HepG2 (cell line): Measurements from ENCODE around the gene ZNF385B. TPM values are rescaled to one million over a fixed set of nuclear protein-coding genes. Genes with fewer than 3 reads are reported as not detected.

ENCODE experiments used
- ATAC-seq: fragments of 200-7000 bp; cut with Tn5 transposase; 3 replicates; pipeline ENCODE4 v1.9.1; 2020; ENCODE audit warnings: mild to moderate bottlenecking, moderate library complexity
- BruUV-seq: library from RNA; stranded (reverse); fragments of 400-500 nt; replicated peaks from 2 replicates; lab custom pipeline; 2021; lab: Mats Ljungman, UMichigan
- CTCF ChIA-PET: fragments of 300-600 bp; formaldehyde crosslinking; extraction: SDS; loops from one replicate; lab custom pipeline; 2021; ENCODE audit warnings: low total read pairs, inconsistent platforms, low intra/inter-chr PET ratio; lab: Yijun Ruan, JAX
- POLR2A ChIA-PET: fragments of 350-600 bp; sonication (Branson Sonifier 250); formaldehyde crosslinking; loops from one replicate; lab custom pipeline; 2020; ENCODE audit warnings: antibody characterized with exemption, inconsistent platforms; lab: Yijun Ruan, JAX
- DNase-seq: peaks from one replicate; pipeline ENCODE4 v3.0.0-alpha.2; 2015; ENCODE audit warnings: low spot score
- FAIRE-seq: peaks from 3 replicates; lab custom pipeline; 2011; peaks lifted over from hg19 to GRCh38; lab: Jason Lieb, UNC
- H2AFZ ChIP-seq: one replicate; pipeline ENCODE4 v1.6.1; 2011; ENCODE audit warnings: low read length, inconsistent platforms
- H3K27ac ChIP-seq: fragments of 300-600 bp; 3 replicates; pipeline ENCODE4 v1.8.0; 2011; ENCODE audit warnings: mixed run types, mild to moderate bottlenecking, mixed read lengths, low read length, inconsistent platforms; ENCODE audit not compliant: insufficient read depth; ENCODE audit errors: extremely low read length
- H3K27me3 ChIP-seq, 2 experiments: fragments of 200-600 bp in 1 of 2; 2 replicates in 1 of 2; 3 replicates in 1 of 2; pipeline versions ENCODE4 v1.6.0 to v1.8.0; 2011; ENCODE audit warnings: low read length in 2 of 2, mild to moderate bottlenecking in 2 of 2, moderate library complexity in 2 of 2, inconsistent platforms in 1 of 2; ENCODE audit not compliant: insufficient read depth in 2 of 2, control insufficient read depth in 1 of 2
- H3K36me3 ChIP-seq, 2 experiments: fragments of 200-600 bp in 1 of 2; replicated peaks in 1 of 2; 2 replicates in 1 of 2; 3 replicates in 1 of 2; pipeline versions ENCODE4 v1.5.1 to v1.8.0; 2011; ENCODE audit warnings: low read length in 2 of 2, inconsistent platforms in 1 of 2; ENCODE audit not compliant: insufficient read depth in 2 of 2, control insufficient read depth in 1 of 2
- H3K4me1 ChIP-seq: 2 replicates; pipeline ENCODE4 v1.5.1; 2012; ENCODE audit warnings: low read length, inconsistent platforms; ENCODE audit not compliant: insufficient read depth
- H3K4me2 ChIP-seq: 2 replicates; pipeline ENCODE4 v1.6.0; 2011; ENCODE audit warnings: low read depth, low read length, inconsistent platforms
- H3K4me3 ChIP-seq, 3 experiments: fragments of 200-600 bp in 1 of 3; sonication (generic), shearing (Covaris generic) in 1 of 3; replicated peaks in 1 of 3; 2 replicates each; pipeline ENCODE4 v1.5.1; 2011 to 2016; ENCODE audit warnings: low read length in 3 of 3, inconsistent platforms in 2 of 3, low read depth in 2 of 3, mild to moderate bottlenecking in 2 of 3, control low read depth in 1 of 3, mixed read lengths in 1 of 3; ENCODE audit not compliant: insufficient read depth in 1 of 3
- H3K79me2 ChIP-seq: one replicate; pipeline ENCODE4 v1.6.1; 2011; ENCODE audit warnings: low read length, inconsistent platforms; ENCODE audit not compliant: insufficient read depth
- H3K9ac ChIP-seq: 2 replicates; pipeline ENCODE4 v1.6.0; 2011; ENCODE audit warnings: mild to moderate bottlenecking, low read depth, low read length, inconsistent platforms; ENCODE audit not compliant: insufficient read depth
- H3K9me3 ChIP-seq: 2 replicates; pipeline ENCODE4 v1.5.1; 2012; ENCODE audit warnings: mild to moderate bottlenecking, low read length
- H4K20me1 ChIP-seq: 2 replicates; pipeline ENCODE4 v1.6.0; 2011; ENCODE audit warnings: inconsistent platforms, mild to moderate bottlenecking, low read length, moderate library complexity; ENCODE audit not compliant: insufficient read depth
- ESRRA ChIP-seq: sonication (generic); formaldehyde crosslinking; IDR thresholded peaks from 2 replicates; pipeline ENCODE4 v1.5.1; 2020; ENCODE audit warnings: mild to moderate bottlenecking, low read depth, missing genetic modification reagents
- FOXJ3 ChIP-seq: sonication (generic); formaldehyde crosslinking; IDR thresholded peaks from 2 replicates; pipeline ENCODE4 v1.4.0; 2020; ENCODE audit warnings: missing genetic modification reagents, mild to moderate bottlenecking, borderline replicate concordance
- GABPB1 ChIP-seq: IDR thresholded peaks from 2 replicates; pipeline ENCODE4 v1.6.1; 2016; ENCODE audit warnings: mild to moderate bottlenecking, missing genetic modification reagents, moderate library complexity, missing compliant biosample characterization
- IKZF4 ChIP-seq: sonication (generic); formaldehyde crosslinking; IDR thresholded peaks from 2 replicates; pipeline ENCODE4 v1.5.1; 2020; ENCODE audit warnings: borderline replicate concordance, mild to moderate bottlenecking, low read depth, missing genetic modification reagents; ENCODE audit errors: not compliant biosample characterization
- MAX ChIP-seq: IDR thresholded peaks from 2 replicates; pipeline ENCODE4 v1.6.1; 2012; ENCODE audit warnings: inconsistent platforms
- NFKB2 ChIP-seq: sonication (generic); formaldehyde crosslinking; IDR thresholded peaks from 2 replicates; pipeline ENCODE4 v1.4.0; 2020; ENCODE audit warnings: missing genetic modification reagents, borderline replicate concordance
- PPARG ChIP-seq: conservative IDR thresholded peaks from 2 replicates; pipeline ENCODE4 v1.6.1; 2016; ENCODE audit warnings: missing biosample characterization, missing genetic modification reagents
- RBFOX2 ChIP-seq: fragments of 200-400 bp; formaldehyde crosslinking; IDR thresholded peaks from 2 replicates; pipeline ENCODE4 v1.6.1; 2017; ENCODE audit warnings: low read depth, mild to moderate bottlenecking, low read length
- SIN3B ChIP-seq: fragments of 150-350 bp; IDR thresholded peaks from 2 replicates; pipeline ENCODE4 v1.6.1; 2014; ENCODE audit warnings: low read length
- TRIM24 ChIP-seq: sonication (generic); formaldehyde crosslinking; IDR thresholded peaks from 2 replicates; pipeline ENCODE4 v1.8.0; 2022; ENCODE audit warnings: mild to moderate bottlenecking, missing genetic modification reagents
- ZBTB46 ChIP-seq: sonication (generic); formaldehyde crosslinking; IDR thresholded peaks from 2 replicates; pipeline ENCODE4 v1.4.0; 2020; ENCODE audit warnings: mild to moderate bottlenecking, missing genetic modification reagents, borderline replicate concordance
- ZNF253 ChIP-seq: sonication (generic); formaldehyde crosslinking; IDR thresholded peaks from 2 replicates; pipeline ENCODE4 v1.8.0; 2022; ENCODE audit warnings: mild to moderate bottlenecking, missing genetic modification reagents, borderline replicate concordance
- ZNF510 ChIP-seq: sonication (generic); formaldehyde crosslinking; IDR thresholded peaks from 2 replicates; pipeline ENCODE4 v1.4.0; 2020; ENCODE audit warnings: low read depth, mild to moderate bottlenecking, missing genetic modification reagents
- ZNF549 ChIP-seq: sonication (generic); formaldehyde crosslinking; IDR thresholded peaks from 2 replicates; pipeline ENCODE4 v1.5.0; 2020; ENCODE audit warnings: missing genetic modification reagents
- ZNF782 ChIP-seq: sonication (generic); formaldehyde crosslinking; IDR thresholded peaks from 2 replicates; pipeline ENCODE4 v1.4.0; 2020; ENCODE audit warnings: missing genetic modification reagents, mild to moderate bottlenecking, borderline replicate concordance
- WGBS: methylation state at CpG from one replicate; pipeline ENCODE4 v1.1.6; 2017; ENCODE audit warnings: low lambda C conversion rate; 5-methylcytosine and 5-hydroxymethylcytosine counted together
- in situ Hi-C: cut with HindIII; loops from 2 replicates; pipeline ENCODE4 v1.10.0; 2017; ENCODE audit warnings: low pct_unique_long_range_greater_than_20kb; ENCODE audit not compliant: extremely low pct_ligation_motif_present
- intact Hi-C: fragments of 100-400 bp; cut with micrococcal nuclease; formaldehyde crosslinking; loops from one replicate; pipeline ENCODE4 v1.10.0; 2022; ENCODE audit not compliant: unreplicated experiment
- polyA plus RNA-seq, 8 experiments: library from polyadenylated mRNA; depleted of rRNA in 3 of 8; stranded (reverse) in 7 of 8; unstranded in 1 of 8; fragments of >200 nt; fragmentation: Illumina TruSeq in 4 of 8; extraction: Trizol in 4 of 8; gene quantifications; 2 replicates each; pipeline versions ENCODE4 v1.2.1 to v1.2.3, GENCODE V29; 2011 to 2016; ENCODE audit warnings: low read depth in 4 of 8, missing spikeins in 1 of 8, mixed read lengths in 1 of 8; ENCODE audit not compliant: insufficient read depth in 1 of 8
- total RNA-seq, 5 experiments: library from RNA; depleted of rRNA; stranded (reverse); fragments of >200 nt; fragmentation: Illumina TruSeq; extraction: Trizol; gene quantifications; 2 replicates each; pipeline ENCODE4 v1.2.3, GENCODE V29; 2016; ENCODE audit warnings: low read depth in 1 of 5
- TF ChIP-seq, protein P1 (sequence below): sonication (generic); formaldehyde crosslinking; IDR thresholded peaks from 2 replicates; pipeline ENCODE4 v1.9.0; 2021; ENCODE audit warnings: missing genetic modification reagents, borderline replicate concordance
- TF ChIP-seq, protein P2 (sequence below): sonication (generic); formaldehyde crosslinking; IDR thresholded peaks from 2 replicates; pipeline ENCODE4 v1.4.0; 2020; ENCODE audit warnings: missing genetic modification reagents, borderline replicate concordance

The ZNF385B gene
- total and polyA plus RNA-seq, 2 of the 13 experiments (the other 11 are each of a cell fraction or from before 2014, with no cell fraction given), result 3.3 to 6.7 TPM

- H3K4me1 ChIP-seq, result no peaks in the 10 kb centered on the region
- no peak overlapping the region for H3K4me2 ChIP-seq
- 53% methylated on average over 5 of the region's 5 CpGs for WGBS
- intact Hi-C loops (no loop called here), in situ Hi-C loops (no loop called here)
- no peak overlapping the region for H2AFZ ChIP-seq
- H3K9ac ChIP-seq, result no peak overlapping the region
- H3K27ac ChIP-seq, result no peak overlapping the region
- BruUV-seq, result no TSS peak
- no peak for DNase-seq
- H3K9me3 ChIP-seq, result no peaks in the 10 kb centered on the region
- no peak for ATAC-seq
- H3K79me2 ChIP-seq, result no peaks in the 10 kb centered on the region
- no peak for FAIRE-seq
- H4K20me1 ChIP-seq, result no peaks in the 10 kb centered on the region
- peaks cover 0 to 11% of the 10 kb centered on the region in 2 experiments; a peak in 1 of 5 replicates for H3K27me3 ChIP-seq
- no peak overlapping the region for H3K4me3 ChIP-seq
- no peaks in the 10 kb centered on the region for H3K36me3 ChIP-seq
- POLR2A ChIA-PET, result no interaction called here
- CTCF ChIA-PET, result no interaction called here
- TF ChIP-seq SIN3B (no peak), ESRRA (no peak), FOXJ3 (CRISPR knock-in tag) (no peak), MAX (no peak), TRIM24 (CRISPR knock-in tag) (no peak), ZBTB46 (no peak), GABPB1 (CRISPR knock-in tag) (no peak), ZNF549 (CRISPR knock-in tag) (no peak), PPARG (CRISPR knock-in tag) (no peak), RBFOX2 (no peak), ZNF510 (CRISPR knock-in tag) (no peak), ZNF253 (CRISPR knock-in tag) (no peak), NFKB2 (CRISPR knock-in tag) (no peak), IKZF4 (CRISPR knock-in tag) (no peak), ZNF782 (no peak)
- TF ChIP-seq, protein P1, sequence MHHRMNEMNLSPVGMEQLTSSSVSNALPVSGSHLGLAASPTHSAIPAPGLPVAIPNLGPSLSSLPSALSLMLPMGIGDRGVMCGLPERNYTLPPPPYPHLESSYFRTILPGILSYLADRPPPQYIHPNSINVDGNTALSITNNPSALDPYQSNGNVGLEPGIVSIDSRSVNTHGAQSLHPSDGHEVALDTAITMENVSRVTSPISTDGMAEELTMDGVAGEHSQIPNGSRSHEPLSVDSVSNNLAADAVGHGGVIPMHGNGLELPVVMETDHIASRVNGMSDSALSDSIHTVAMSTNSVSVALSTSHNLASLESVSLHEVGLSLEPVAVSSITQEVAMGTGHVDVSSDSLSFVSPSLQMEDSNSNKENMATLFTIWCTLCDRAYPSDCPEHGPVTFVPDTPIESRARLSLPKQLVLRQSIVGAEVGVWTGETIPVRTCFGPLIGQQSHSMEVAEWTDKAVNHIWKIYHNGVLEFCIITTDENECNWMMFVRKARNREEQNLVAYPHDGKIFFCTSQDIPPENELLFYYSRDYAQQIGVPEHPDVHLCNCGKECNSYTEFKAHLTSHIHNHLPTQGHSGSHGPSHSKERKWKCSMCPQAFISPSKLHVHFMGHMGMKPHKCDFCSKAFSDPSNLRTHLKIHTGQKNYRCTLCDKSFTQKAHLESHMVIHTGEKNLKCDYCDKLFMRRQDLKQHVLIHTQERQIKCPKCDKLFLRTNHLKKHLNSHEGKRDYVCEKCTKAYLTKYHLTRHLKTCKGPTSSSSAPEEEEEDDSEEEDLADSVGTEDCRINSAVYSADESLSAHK, result no peak
- TF ChIP-seq, protein P2, sequence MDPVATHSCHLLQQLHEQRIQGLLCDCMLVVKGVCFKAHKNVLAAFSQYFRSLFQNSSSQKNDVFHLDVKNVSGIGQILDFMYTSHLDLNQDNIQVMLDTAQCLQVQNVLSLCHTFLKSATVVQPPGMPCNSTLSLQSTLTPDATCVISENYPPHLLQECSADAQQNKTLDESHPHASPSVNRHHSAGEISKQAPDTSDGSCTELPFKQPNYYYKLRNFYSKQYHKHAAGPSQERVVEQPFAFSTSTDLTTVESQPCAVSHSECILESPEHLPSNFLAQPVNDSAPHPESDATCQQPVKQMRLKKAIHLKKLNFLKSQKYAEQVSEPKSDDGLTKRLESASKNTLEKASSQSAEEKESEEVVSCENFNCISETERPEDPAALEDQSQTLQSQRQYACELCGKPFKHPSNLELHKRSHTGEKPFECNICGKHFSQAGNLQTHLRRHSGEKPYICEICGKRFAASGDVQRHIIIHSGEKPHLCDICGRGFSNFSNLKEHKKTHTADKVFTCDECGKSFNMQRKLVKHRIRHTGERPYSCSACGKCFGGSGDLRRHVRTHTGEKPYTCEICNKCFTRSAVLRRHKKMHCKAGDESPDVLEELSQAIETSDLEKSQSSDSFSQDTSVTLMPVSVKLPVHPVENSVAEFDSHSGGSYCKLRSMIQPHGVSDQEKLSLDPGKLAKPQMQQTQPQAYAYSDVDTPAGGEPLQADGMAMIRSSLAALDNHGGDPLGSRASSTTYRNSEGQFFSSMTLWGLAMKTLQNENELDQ (CRISPR knock-in tag), result no peak
These were observed 134.8 kb downstream of the ZNF385B start for GRCh38 chr2:179726461-179727180.
